Neural progenitor cell (in vitro differentiated cells): Measurements from ENCODE around the gene UPF3B. TPM values are rescaled to one million over a fixed set of nuclear protein-coding genes. Genes with fewer than 3 reads are reported as not detected.
"Not testable (repeated sequence)": the region's sequence is repeated elsewhere in the genome, so short reads cannot be mapped to it uniquely, and the experiment has no call there.

Experiments used
- DNase-seq: peaks from one replicate; pipeline ENCODE4 v3.0.0-alpha.2; 2016; ENCODE audit warnings: low spot score
- H2AFZ ChIP-seq: fragments of 200-600 bp; sonication (generic); replicated peaks from 2 replicates; pipeline ENCODE4 v1.6.1; 2016; ENCODE audit warnings: antibody characterized with exemption
- H3F3A ChIP-seq: fragments of 200-600 bp; sonication (generic); 2 replicates; pipeline ENCODE4 v1.6.1; 2016; ENCODE audit warnings: antibody characterized with exemption, low read depth
- H3K27ac ChIP-seq: fragments of 200-600 bp; sonication (generic); 2 replicates; pipeline ENCODE4 v1.5.1; 2016; ENCODE audit warnings: mild to moderate bottlenecking
- H3K27me3 ChIP-seq: fragments of 200-600 bp; sonication (generic); 2 replicates; pipeline ENCODE4 v1.6.1; 2016; ENCODE audit warnings: mild to moderate bottlenecking, moderate library complexity
- H3K36me3 ChIP-seq: fragments of 200-600 bp; sonication (generic); 2 replicates; pipeline ENCODE4 v1.5.1; 2016
- H3K4me1 ChIP-seq: fragments of 200-600 bp; sonication (generic); 2 replicates; pipeline ENCODE4 v1.6.1; 2016; ENCODE audit warnings: mixed run types
- H3K4me2 ChIP-seq: fragments of 200-600 bp; sonication (generic); 2 replicates; pipeline ENCODE4 v1.6.1; 2016
- H3K4me3 ChIP-seq: fragments of 200-600 bp; sonication (generic); 2 replicates; pipeline ENCODE4 v1.5.1; 2016
- H3K79me2 ChIP-seq: fragments of 200-600 bp; sonication (generic); 2 replicates; pipeline ENCODE4 v1.6.1; 2016; ENCODE audit warnings: low read depth
- H3K9ac ChIP-seq: fragments of 200-600 bp; sonication (generic); 2 replicates; pipeline ENCODE4 v1.6.1; 2016
- H3K9me3 ChIP-seq: fragments of 200-600 bp; sonication (generic); 2 replicates; pipeline ENCODE4 v1.5.1; 2016; ENCODE audit warnings: low read depth
- H4K20me1 ChIP-seq: fragments of 200-600 bp; sonication (generic); 2 replicates; pipeline ENCODE4 v1.6.1; 2016; ENCODE audit warnings: low read depth
- H3K27ac Mint-ChIP-seq: 3 replicates; pipeline ENCODE4 v1.8.0; 2021; ENCODE audit warnings: mixed read lengths
- H3K27me3 Mint-ChIP-seq: 2 replicates; pipeline ENCODE4 v1.8.0; 2022; ENCODE audit warnings: low read depth, mild to moderate bottlenecking, inconsistent platforms, moderate library complexity, mixed read lengths; ENCODE audit not compliant: insufficient read depth
- H3K36me3 Mint-ChIP-seq: 3 replicates; pipeline ENCODE4 v1.8.0; 2021; ENCODE audit warnings: mixed read lengths
- H3K4me1 Mint-ChIP-seq: 3 replicates; pipeline ENCODE4 v1.8.0; 2021; ENCODE audit warnings: mixed read lengths
- H3K4me3 Mint-ChIP-seq: 3 replicates; pipeline ENCODE4 v1.8.0; 2021; ENCODE audit warnings: mild to moderate bottlenecking, moderate library complexity, mixed read lengths
- H3K9me3 Mint-ChIP-seq: 3 replicates; pipeline ENCODE4 v1.8.0; 2020; ENCODE audit warnings: mixed read lengths
- CTCF ChIP-seq: fragments of 200-600 bp; sonication (generic); IDR thresholded peaks from 2 replicates; pipeline ENCODE4 v1.5.1; 2017; ENCODE audit warnings: antibody characterized with exemption, mild to moderate bottlenecking
- EZH2 ChIP-seq: fragments of 200-600 bp; sonication (generic); IDR thresholded peaks from 2 replicates; pipeline ENCODE4 v1.6.1; 2017; ENCODE audit warnings: antibody characterized with exemption, mild to moderate bottlenecking, moderate library complexity
- EZH2phosphoT487 ChIP-seq: fragments of 200-600 bp; sonication (generic); IDR thresholded peaks from 2 replicates; pipeline ENCODE4 v1.6.1; 2017; ENCODE audit warnings: antibody characterized with exemption
- total RNA-seq: library from RNA; depleted of rRNA; stranded (reverse); fragments of >200 nt; gene quantifications from 2 replicates; pipeline ENCODE4 v1.2.3, GENCODE V29; 2015; ENCODE audit warnings: low replicate concordance

The UPF3B gene
- total RNA-seq, 1 donor from 2014 or later, result 21.7 TPM

GRCh38 chrX:119817130-119817690, 35.6 kb downstream of the UPF3B start:
- H3K27ac ChIP-seq, result no peak overlapping the region
- TF ChIP-seq EZH2, result no peak
- no peak for TF ChIP-seq CTCF
- no peak for TF ChIP-seq EZH2phosphoT487
- H3K36me3 ChIP-seq, result no peaks in the 10 kb centered on the region
- H3K9me3 ChIP-seq, result no peaks in the 10 kb centered on the region
- no peaks in the 10 kb centered on the region for H3K27me3 ChIP-seq
- Mint-ChIP-seq H3K9me3 (peaks cover 18% of the 10 kb centered on the region), H3K27me3 (peaks cover 3% of the 10 kb centered on the region), H3K4me3 (no peak overlapping the region), H3K4me1 (no peaks in the 10 kb centered on the region), H3K27ac (no peak overlapping the region), H3K36me3 (no peaks in the 10 kb centered on the region)
- no peak overlapping the region for H3K9ac ChIP-seq
- no peaks in the 10 kb centered on the region for H3K79me2 ChIP-seq
- H3K4me1 ChIP-seq, result no peaks in the 10 kb centered on the region
- DNase-seq, result no peak
- no peak overlapping the region for H3K4me2 ChIP-seq
- H3F3A ChIP-seq, result no peaks in the 10 kb centered on the region
- no peak overlapping the region for H2AFZ ChIP-seq
- H4K20me1 ChIP-seq, result no peaks in the 10 kb centered on the region
- no peak overlapping the region for H3K4me3 ChIP-seq

- Histone ChIP-seq H3K9ac (no peak overlapping the region), H3K4me2 (no peak overlapping the region), H2AFZ (no peak overlapping the region), H4K20me1 (no peaks in the 10 kb centered on the region), H3K27me3 (no peaks in the 10 kb centered on the region), H3K9me3 (no peaks in the 10 kb centered on the region), H3K4me1 (no peaks in the 10 kb centered on the region), H3K36me3 (no peaks in the 10 kb centered on the region), H3K27ac (no peak overlapping the region), H3K4me3 (no peak overlapping the region), H3K79me2 (no peaks in the 10 kb centered on the region), H3F3A (no peaks in the 10 kb centered on the region)
- H3K4me1 Mint-ChIP-seq, result no peaks in the 10 kb centered on the region
- H3K27me3 Mint-ChIP-seq, result peaks cover 3% of the 10 kb centered on the region
- TF ChIP-seq EZH2 (no peak), CTCF (no peak), EZH2phosphoT487 (no peak)
- no peak overlapping the region for H3K4me3 Mint-ChIP-seq
- H3K9me3 Mint-ChIP-seq, result peaks cover 18% of the 10 kb centered on the region
- H3K36me3 Mint-ChIP-seq, result no peaks in the 10 kb centered on the region
- DNase-seq, result no peak
- no peak overlapping the region for H3K27ac Mint-ChIP-seq
These were observed 36.5 kb downstream of the UPF3B start for GRCh38 chrX:119816300-119816699.

DNA sequence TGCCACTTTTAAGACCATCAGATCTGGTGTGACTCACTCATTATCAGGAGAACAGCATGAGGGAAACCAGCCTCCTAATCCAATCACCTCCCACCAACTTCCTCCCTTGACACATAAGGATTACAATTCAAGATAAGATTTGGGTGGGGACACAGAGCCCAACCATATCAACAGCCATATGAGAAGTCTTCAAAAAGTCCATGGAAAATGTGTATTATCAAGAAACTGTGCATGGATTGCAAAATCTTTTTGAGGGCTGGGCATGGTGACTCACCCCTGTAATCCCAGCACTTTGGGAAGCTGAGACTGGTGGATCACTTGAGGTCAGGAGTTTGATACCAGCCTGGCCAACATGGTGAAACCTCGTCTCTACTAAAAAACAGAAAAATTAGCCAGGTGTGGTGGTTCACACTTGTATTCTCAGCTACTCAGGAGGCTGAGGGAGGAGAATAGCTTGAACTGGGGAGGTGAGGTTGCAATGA, 43.5 kb downstream of the UPF3B start:
- no peaks in the 10 kb centered on the region for H3K4me1 Mint-ChIP-seq
- H3K4me3 ChIP-seq, result no peak overlapping the region
- no peaks in the 10 kb centered on the region for H3K9me3 ChIP-seq
- no peak overlapping the region for H3K27ac ChIP-seq
- H3K27me3 ChIP-seq, result no peaks in the 10 kb centered on the region
- H3K27me3 Mint-ChIP-seq, result no peaks in the 10 kb centered on the region
- no peak overlapping the region for H3K9ac ChIP-seq
- no peak overlapping the region for H3K4me3 Mint-ChIP-seq
- no peak overlapping the region for H3K27ac Mint-ChIP-seq
- no peaks in the 10 kb centered on the region for H3K36me3 ChIP-seq
- H3K36me3 Mint-ChIP-seq, result peaks cover 2% of the 10 kb centered on the region
- no peak for TF ChIP-seq EZH2phosphoT487
- TF ChIP-seq EZH2, result no peak
- no peak for TF ChIP-seq CTCF
- DNase-seq, result no peak
- H3K4me1 ChIP-seq, result no peaks in the 10 kb centered on the region
- H3K9me3 Mint-ChIP-seq, result peaks cover 19% of the 10 kb centered on the region
- H2AFZ ChIP-seq, result no peak overlapping the region
- H4K20me1 ChIP-seq, result no peaks in the 10 kb centered on the region
- no peak overlapping the region for H3K4me2 ChIP-seq
- H3K79me2 ChIP-seq, result no peaks in the 10 kb centered on the region
- no peaks in the 10 kb centered on the region for H3F3A ChIP-seq

GRCh38 chrX:119808461-119808860, 44.3 kb downstream of the UPF3B start:
- H3K36me3 ChIP-seq, H3K27ac ChIP-seq, H3K4me1 ChIP-seq, H3K36me3 Mint-ChIP-seq, H3K27me3 ChIP-seq, H3F3A ChIP-seq, H3K4me1 Mint-ChIP-seq, H2AFZ ChIP-seq, H3K4me2 ChIP-seq, H3K27me3 Mint-ChIP-seq, H3K79me2 ChIP-seq, H3K4me3 Mint-ChIP-seq, H3K9me3 ChIP-seq, H4K20me1 ChIP-seq, H3K9ac ChIP-seq, DNase-seq, H3K4me3 ChIP-seq, H3K27ac Mint-ChIP-seq: not testable (repeated sequence)
- H3K9me3 Mint-ChIP-seq, result peaks cover 16% of the 10 kb centered on the region
